Right lobe of liver (tissue), 6 donors: ENCODE data around the gene KIF2A. TPM values are rescaled to one million over a fixed set of nuclear protein-coding genes. Genes with fewer than 3 reads are reported as not detected.
"Not testable (repeated sequence)": the region's sequence is repeated elsewhere in the genome, so short reads cannot be mapped to it uniquely, and the experiment has no call there.

Source experiments
- ATAC-seq, 4 donors: fragments of 200-7000 bp; cut with Tn5 transposase; one replicate each; pipeline ENCODE4 v1.9.1; 2020; ENCODE audit warnings: mild to moderate bottlenecking in 4 of 4, moderate library complexity in 4 of 4
- DNase-seq, 3 donors: peaks; one replicate each; pipeline ENCODE4 v3.0.0-alpha.2; 2020
- H3K27ac ChIP-seq, 3 donors: fragments of 200-600 bp; one replicate each; pipeline ENCODE4 v1.8.0; 2022
- H3K27me3 ChIP-seq, 2 donors: fragments of 200-600 bp; one replicate each; pipeline ENCODE4 v1.8.0; 2022
- H3K36me3 ChIP-seq, 4 donors: fragments of 200-600 bp; sonication (generic) in 1 of 4; one replicate each; pipeline versions ENCODE4 v1.5.1 to v1.8.0; 2017 to 2022; ENCODE audit warnings: control low read depth in 1 of 4
- H3K4me1 ChIP-seq, 4 donors: fragments of 200-600 bp; sonication (generic) in 1 of 4; one replicate each; pipeline versions ENCODE4 v1.5.1 to v1.8.0; 2017 to 2022; ENCODE audit warnings: control low read depth in 1 of 4
- H3K4me3 ChIP-seq, 3 donors: fragments of 200-600 bp; one replicate each; pipeline ENCODE4 v1.8.0; 2022
- H3K9me3 ChIP-seq, 4 donors: fragments of 200-600 bp; sonication (generic) in 1 of 4; one replicate each; pipeline versions ENCODE4 v1.5.1 to v1.8.0; 2017 to 2022; ENCODE audit warnings: control low read depth in 1 of 4
- CTCF ChIP-seq, 4 donors: fragments of 200-600 bp in 3 of 4; fragments of 450-650 bp in 1 of 4; IDR thresholded peaks; one replicate each; pipeline versions ENCODE4 v1.5.1 to v1.8.0; 2016 to 2022; ENCODE audit warnings: antibody characterized with exemption in 4 of 4, mild to moderate bottlenecking in 2 of 4
- POLR2A ChIP-seq: fragments of 450-650 bp; IDR thresholded peaks from one replicate; pipeline ENCODE4 v1.6.1; 2017; ENCODE audit warnings: antibody characterized with exemption, mild to moderate bottlenecking
- WGBS: methylation state at CpG from one replicate; pipeline ENCODE4 v1.1.6; 2018; ENCODE audit warnings: low coverage, low lambda C conversion rate; ENCODE audit not compliant: insufficient coverage; ENCODE audit errors: missing lambda C conversion rate; 5-methylcytosine and 5-hydroxymethylcytosine counted together
- intact Hi-C, 2 donors: fragments of 100-400 bp; cut with DNase I; formaldehyde crosslinking; loops; one replicate each; pipeline versions ENCODE4 v1.11.2 to v1.14.1; 2022
- total RNA-seq, 6 experiments: library from RNA; depleted of rRNA in 2 of 6; stranded (reverse); fragments of >200 nt in 2 of 6; fragmentation: NEBNext Ultra II Directional in 3 of 6; extraction: Animal tissue kit (Norgen Biotek cat#: 25700) in 3 of 6; gene quantifications; one replicate each; pipeline versions ENCODE4 v1.1.0 to v1.2.4, GENCODE V29; 2016 to 2023
- donor health status: DM: no; HTN: yes; CAD: no.
- donor health status: DM: no; HTN: no; CAD: no.
- donor health status: DM: no; HTN: no; CAD: no.
- donor health status: DM: no; HTN: yes; CAD: no.
- donor health status: DM: no; HTN: yes; CAD: no.

The KIF2A gene
- total RNA-seq, 6 experiments from 2014 or later, result 4.9 to 10.2 (median 6.7) TPM

- no peak for TF ChIP-seq POLR2A
- no peak for TF ChIP-seq CTCF (IDR thresholded peaks at IDR 0.05)
- Histone ChIP-seq H3K36me3 (no peaks in the 10 kb centered on the region), H3K4me3 (no peak overlapping the region), H3K4me1 (no peaks in the 10 kb centered on the region), H3K27ac (no peak overlapping the region), H3K27me3 (no peaks in the 10 kb centered on the region), H3K9me3 (no peaks in the 10 kb centered on the region)
- intact Hi-C loops, result no loop called here
- ATAC-seq, result no peak
- no peak for DNase-seq
Observed at GRCh38 chr5:62289813-62290212, 16.2 kb upstream of the KIF2A start.

- ATAC-seq, H3K4me3 ChIP-seq, H3K9me3 ChIP-seq, H3K36me3 ChIP-seq, H3K27ac ChIP-seq, H3K27me3 ChIP-seq, intact Hi-C loops, H3K4me1 ChIP-seq, DNase-seq: not testable (repeated sequence)
- no CpG with 5 or more reads among the region's 11 CpGs for WGBS
Observed at GRCh38 chr5:62291829-62292228, 14.2 kb upstream of the KIF2A start.

GRCh38 chr5:62296998-62297397, 9.0 kb upstream of the KIF2A start:
- Histone ChIP-seq H3K4me3 (no peak overlapping the region), H3K27me3 (no peaks in the 10 kb centered on the region), H3K9me3 (no peaks in the 10 kb centered on the region), H3K27ac (no peak overlapping the region), H3K36me3 (no peaks in the 10 kb centered on the region), H3K4me1 (no peaks in the 10 kb centered on the region)
- DNase-seq (no peak), ATAC-seq (no peak)
- 75% methylated on average over 2 of the region's 2 CpGs for WGBS
- intact Hi-C loops, result no loop called here
- TF ChIP-seq POLR2A, result no peak
- TF ChIP-seq CTCF (IDR thresholded peaks at IDR 0.05), result no peak

- no peak for ATAC-seq
- no peak for TF ChIP-seq POLR2A
- TF ChIP-seq CTCF (IDR thresholded peaks at IDR 0.05), result no peak
- no peak overlapping the region for H3K27ac ChIP-seq
- H3K27me3 ChIP-seq, result no peaks in the 10 kb centered on the region
- DNase-seq, result no peak
- 59% methylated on average over 3 of the region's 3 CpGs for WGBS
- H3K36me3 ChIP-seq, result no peaks in the 10 kb centered on the region
- H3K4me3 ChIP-seq, result no peak overlapping the region
- no peaks in the 10 kb centered on the region for H3K9me3 ChIP-seq
- intact Hi-C loops, result no loop called here
- no peaks in the 10 kb centered on the region for H3K4me1 ChIP-seq
Observed at GRCh38 chr5:62298118-62298517, 7.9 kb upstream of the KIF2A start.

GRCh38 chr5:62299101-62299500, 6.9 kb upstream of the KIF2A start:
- DNase-seq (no peak), ATAC-seq (no peak)
- intact Hi-C loops, result no loop called here
- H3K9me3 ChIP-seq, result no peaks in the 10 kb centered on the region
- no peak overlapping the region for H3K4me3 ChIP-seq
- H3K4me1 ChIP-seq, result no peaks in the 10 kb centered on the region
- no peaks in the 10 kb centered on the region for H3K27me3 ChIP-seq
- no peaks in the 10 kb centered on the region for H3K36me3 ChIP-seq
- no peak overlapping the region for H3K27ac ChIP-seq
- WGBS, result 73% methylated on average over 4 of the region's 4 CpGs
- TF ChIP-seq CTCF (IDR thresholded peaks at IDR 0.05), result no peak
- TF ChIP-seq POLR2A, result no peak
